ENCODE measurements around the gene WDR36.

WDR36 gene

GRCh38 chr5:111153945-111154344 is 61.8 kb downstream of the WDR36 start:
- Histone ChIP-seq H3K27ac (replicated peaks) (no peak overlapping the region), H3K27me3 (ENCODE audit: insufficient read depth, poor library complexity, severe bottlenecking) (no peaks in the 10 kb centered on the region), H3K4me3 (replicated peaks; ENCODE audit: insufficient read depth, low read length) (no peak overlapping the region)
- no peak for TF ChIP-seq REST (IDR thresholded peaks at IDR 0.05; ENCODE audit: insufficient replicate concordance, low read depth)
- TF ChIP-seq CTCF (IDR thresholded peaks at IDR 0.05; ENCODE audit: insufficient read depth, low read length), result no peak
- no peak for TF ChIP-seq POLR2AphosphoS5 (IDR thresholded peaks at IDR 0.05; ENCODE audit: low read depth)
- TF ChIP-seq SPI1 (IDR thresholded peaks at IDR 0.05; ENCODE audit: borderline replicate concordance, low read depth), result no peak
- TF ChIP-seq GABPA (IDR thresholded peaks at IDR 0.05; ENCODE audit: low read depth), result no peak
- DNase-seq (ENCODE audit: low read depth in 1 of 2, low spot score in 1 of 2), result no peak

GRCh38 chr5:111158105-111158744 is 66.1 kb downstream of the WDR36 start:
- H3K4me3 ChIP-seq (replicated peaks; ENCODE audit: insufficient read depth, low read length), result no peak overlapping the region
- no peaks in the 10 kb centered on the region for H3K27me3 ChIP-seq (ENCODE audit: insufficient read depth, poor library complexity, severe bottlenecking)
- DNase-seq (ENCODE audit: low read depth in 1 of 2, low spot score in 1 of 2), result peak; percentile 10 to 22
- TF ChIP-seq POLR2AphosphoS5 (IDR thresholded peaks at IDR 0.05; ENCODE audit: low read depth) (no peak), SPI1 (IDR thresholded peaks at IDR 0.05; ENCODE audit: borderline replicate concordance, low read depth) (no peak), REST (IDR thresholded peaks at IDR 0.05; ENCODE audit: insufficient replicate concordance, low read depth) (no peak), CTCF (IDR thresholded peaks at IDR 0.05; ENCODE audit: insufficient read depth, low read length) (peak; percentile 92), GABPA (IDR thresholded peaks at IDR 0.05; ENCODE audit: low read depth) (no peak)
- H3K27ac ChIP-seq (replicated peaks), result no peak overlapping the region

- Histone ChIP-seq H3K27ac (replicated peaks) (no peak overlapping the region), H3K4me3 (replicated peaks; ENCODE audit: insufficient read depth, low read length) (no peak overlapping the region), H3K27me3 (ENCODE audit: insufficient read depth, poor library complexity, severe bottlenecking) (no peaks in the 10 kb centered on the region)
- DNase-seq (ENCODE audit: low read depth in 1 of 2, low spot score in 1 of 2), result no peak
- no peak for TF ChIP-seq CTCF (IDR thresholded peaks at IDR 0.05; ENCODE audit: insufficient read depth, low read length)
- TF ChIP-seq POLR2AphosphoS5 (IDR thresholded peaks at IDR 0.05; ENCODE audit: low read depth), result no peak
- TF ChIP-seq GABPA (IDR thresholded peaks at IDR 0.05; ENCODE audit: low read depth), result no peak
- TF ChIP-seq SPI1 (IDR thresholded peaks at IDR 0.05; ENCODE audit: borderline replicate concordance, low read depth), result no peak
Measured at GRCh38 chr5:111159845-111160244, 67.7 kb downstream of the WDR36 start.

GRCh38 chr5:111163000-111163399 is 70.9 kb downstream of the WDR36 start:
- Histone ChIP-seq H3K4me3 (replicated peaks; ENCODE audit: insufficient read depth, low read length) (no peak overlapping the region), H3K27me3 (ENCODE audit: insufficient read depth, poor library complexity, severe bottlenecking) (no peaks in the 10 kb centered on the region), H3K27ac (replicated peaks) (no peak overlapping the region)
- DNase-seq (ENCODE audit: low read depth in 1 of 2, low spot score in 1 of 2), result no peak
- TF ChIP-seq CTCF (IDR thresholded peaks at IDR 0.05; ENCODE audit: insufficient read depth, low read length) (no peak), GABPA (IDR thresholded peaks at IDR 0.05; ENCODE audit: low read depth) (no peak), SPI1 (IDR thresholded peaks at IDR 0.05; ENCODE audit: borderline replicate concordance, low read depth) (no peak), REST (IDR thresholded peaks at IDR 0.05; ENCODE audit: insufficient replicate concordance, low read depth) (no peak), POLR2AphosphoS5 (IDR thresholded peaks at IDR 0.05; ENCODE audit: low read depth) (no peak)

All from HL-60 (cell line).